CMK (cell line): ENCODE data around the gene MICAL3.
"Not testable (repeated sequence)": the region's sequence is repeated elsewhere in the genome, so short reads cannot be mapped to it uniquely, and the experiment has no call there.

Experiments used
- DNase-seq: peaks from one replicate; pipeline ENCODE4 v3.0.0-alpha.2; 2010; ENCODE audit warnings: low read depth

The MICAL3 gene

DNA sequence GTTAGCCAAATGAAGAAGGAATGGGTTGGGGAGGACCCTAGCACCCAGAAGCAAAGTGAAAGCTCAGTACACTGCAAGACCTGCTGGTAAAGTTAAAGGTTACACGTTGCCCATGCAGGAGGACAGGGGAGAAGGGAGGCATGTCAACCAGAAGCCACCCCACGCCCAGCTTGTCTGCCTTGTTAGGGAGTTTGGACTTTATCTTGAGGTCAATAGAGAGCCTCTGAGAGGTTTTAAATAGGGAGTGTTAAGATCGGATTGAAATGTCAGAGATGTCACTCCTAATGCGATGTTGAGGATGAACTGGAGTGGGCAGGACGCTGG is 34.7 kb upstream of the MICAL3 start:
- DNase-seq = no peak

DNA sequence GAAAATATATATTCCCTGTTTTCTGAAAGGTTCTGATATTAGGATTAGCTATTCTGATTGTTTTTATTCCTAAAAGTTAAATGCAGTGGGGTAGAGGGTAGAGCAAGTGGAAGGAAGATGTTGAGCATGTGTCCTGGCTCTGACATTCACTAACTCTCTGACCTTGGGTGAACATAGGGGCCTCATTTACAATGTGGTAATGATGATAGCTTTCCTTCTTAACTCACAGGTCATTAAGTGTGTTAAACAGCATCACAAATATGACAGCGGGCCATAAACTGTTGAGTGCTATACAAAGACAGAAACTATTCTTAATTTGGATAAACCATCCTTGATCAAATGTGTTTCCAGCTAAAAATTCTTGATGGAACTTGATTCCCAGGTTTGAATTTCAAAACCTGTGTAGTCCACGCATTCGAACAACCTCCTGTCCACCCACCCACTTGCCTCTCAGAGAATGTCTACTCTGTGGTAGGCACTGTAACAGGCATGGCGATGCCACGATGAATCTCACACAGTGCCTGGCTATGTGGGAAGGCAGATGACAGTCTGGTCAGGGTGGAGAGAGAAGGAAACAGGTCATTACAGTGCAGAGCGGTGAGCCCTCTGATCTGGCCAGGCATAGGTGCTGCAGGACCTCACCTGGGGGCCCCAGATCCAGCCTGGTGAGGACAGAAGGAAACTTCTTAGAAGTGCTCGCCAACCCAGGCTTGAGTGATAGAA is 34.2 kb upstream of the MICAL3 start:
- DNase-seq = no peak

DNA sequence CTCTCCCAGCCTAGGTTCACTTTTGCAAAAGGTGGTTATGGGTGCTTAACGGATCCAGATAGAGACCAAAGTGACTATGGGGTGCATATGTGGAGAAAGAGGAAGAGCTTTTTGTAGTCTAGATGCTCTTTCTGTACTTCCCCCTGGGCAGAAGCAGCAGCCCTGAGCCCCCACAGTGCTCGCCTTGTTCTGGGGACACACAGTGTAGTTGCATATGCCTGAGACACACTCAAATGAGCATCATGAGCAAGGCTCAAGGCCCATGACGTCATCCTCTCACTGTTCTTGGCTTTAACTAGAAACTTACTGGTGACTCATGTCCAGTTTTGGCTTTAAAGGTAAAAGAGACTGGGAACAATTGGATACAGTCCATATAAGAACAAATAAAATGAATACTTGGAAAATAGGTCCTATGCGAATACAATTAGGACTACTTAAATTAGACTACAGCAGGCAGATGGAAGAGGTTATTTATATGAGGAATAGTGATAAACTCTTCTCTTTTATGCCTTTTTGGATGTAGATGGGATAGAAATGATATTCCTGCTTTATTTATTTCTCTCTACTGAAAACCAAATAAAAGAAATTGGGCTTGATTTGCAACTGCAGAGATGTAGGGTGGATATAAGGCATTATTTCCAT is 33.3 kb upstream of the MICAL3 start:
- DNase-seq = no peak

DNA sequence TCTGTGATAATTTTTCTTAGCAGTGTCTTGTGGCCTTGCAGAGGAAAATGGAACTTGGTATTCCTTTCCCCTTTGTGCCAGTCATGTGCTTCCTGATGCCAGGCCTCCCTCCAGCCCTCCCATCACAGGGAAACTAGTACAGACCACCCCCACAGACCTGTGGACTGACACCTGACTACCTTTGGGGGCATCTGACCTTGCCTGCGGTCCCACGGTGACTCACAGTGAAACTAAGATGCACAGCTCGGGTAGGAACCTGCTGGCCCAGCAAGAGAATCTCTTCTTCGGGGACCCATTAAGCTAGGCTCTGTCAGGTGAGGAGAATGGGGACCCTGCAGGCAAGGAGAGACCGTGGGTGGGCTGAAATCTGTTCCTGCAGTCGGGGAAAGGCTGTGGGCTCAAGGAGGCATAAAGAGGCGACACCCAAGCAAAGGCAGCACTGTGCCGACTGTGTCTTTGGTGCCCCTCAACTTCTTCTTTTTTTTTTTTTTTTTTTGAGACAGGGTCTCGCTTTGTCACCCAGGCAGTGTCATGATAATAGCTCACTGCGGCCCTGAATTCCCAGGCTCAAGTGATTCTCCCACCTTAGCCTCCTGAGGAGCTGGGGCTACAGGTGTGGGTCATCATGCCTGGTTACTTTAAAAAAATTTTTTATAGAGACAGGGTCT is 32.6 kb upstream of the MICAL3 start:
- no peak for DNase-seq

DNA sequence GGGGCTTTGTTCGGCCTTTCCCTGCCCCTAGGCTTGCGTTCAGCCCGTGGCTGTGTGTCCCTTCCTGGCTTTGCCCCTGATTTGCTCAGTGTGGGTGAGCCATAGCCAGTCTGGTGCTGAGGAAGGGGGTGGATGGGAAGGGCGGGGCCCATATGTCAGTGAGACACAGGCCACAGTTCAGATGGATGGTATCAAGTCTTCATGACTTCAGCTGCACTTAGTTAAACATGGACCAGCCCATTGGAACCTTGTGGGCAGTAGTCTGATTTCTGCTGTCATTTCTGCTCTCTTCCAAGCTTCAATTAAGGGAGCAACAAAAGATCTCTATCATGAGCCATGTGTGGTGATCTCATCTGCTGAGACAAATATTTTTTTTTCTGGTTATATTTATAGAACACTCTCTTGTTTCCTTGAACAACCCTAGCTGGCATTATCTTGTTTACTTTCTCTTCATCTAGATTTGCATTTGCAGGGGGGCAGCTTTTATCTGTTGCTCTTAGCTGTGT is 31.9 kb upstream of the MICAL3 start:
- DNase-seq = peak; percentile 35

DNA sequence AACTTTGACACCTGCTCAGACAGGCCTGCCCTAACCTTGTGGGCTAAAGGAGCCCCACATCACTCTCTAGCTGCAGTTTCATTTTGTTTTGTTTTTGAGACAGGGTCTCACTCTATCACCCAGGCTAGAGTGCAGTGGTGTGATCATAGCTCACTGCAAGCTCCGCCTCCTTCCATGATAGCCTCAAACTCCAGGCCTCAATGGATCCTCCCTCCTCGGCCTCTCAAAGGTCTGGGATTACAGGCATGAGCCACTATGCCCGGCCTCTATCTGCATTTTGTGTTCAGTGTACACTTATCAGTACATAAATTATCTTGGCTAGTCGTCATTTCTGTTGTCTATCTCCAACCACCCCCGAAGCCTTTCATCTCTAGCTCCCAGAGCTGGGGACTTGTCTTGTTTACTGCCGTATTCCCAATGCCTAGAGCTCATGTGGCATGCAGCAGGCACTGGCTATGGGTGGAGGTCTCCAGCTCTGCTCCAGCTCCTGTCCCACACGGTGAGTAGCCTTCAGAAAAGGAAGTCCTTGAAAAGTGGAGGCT is 31.3 kb upstream of the MICAL3 start:
- DNase-seq = no peak

DNA sequence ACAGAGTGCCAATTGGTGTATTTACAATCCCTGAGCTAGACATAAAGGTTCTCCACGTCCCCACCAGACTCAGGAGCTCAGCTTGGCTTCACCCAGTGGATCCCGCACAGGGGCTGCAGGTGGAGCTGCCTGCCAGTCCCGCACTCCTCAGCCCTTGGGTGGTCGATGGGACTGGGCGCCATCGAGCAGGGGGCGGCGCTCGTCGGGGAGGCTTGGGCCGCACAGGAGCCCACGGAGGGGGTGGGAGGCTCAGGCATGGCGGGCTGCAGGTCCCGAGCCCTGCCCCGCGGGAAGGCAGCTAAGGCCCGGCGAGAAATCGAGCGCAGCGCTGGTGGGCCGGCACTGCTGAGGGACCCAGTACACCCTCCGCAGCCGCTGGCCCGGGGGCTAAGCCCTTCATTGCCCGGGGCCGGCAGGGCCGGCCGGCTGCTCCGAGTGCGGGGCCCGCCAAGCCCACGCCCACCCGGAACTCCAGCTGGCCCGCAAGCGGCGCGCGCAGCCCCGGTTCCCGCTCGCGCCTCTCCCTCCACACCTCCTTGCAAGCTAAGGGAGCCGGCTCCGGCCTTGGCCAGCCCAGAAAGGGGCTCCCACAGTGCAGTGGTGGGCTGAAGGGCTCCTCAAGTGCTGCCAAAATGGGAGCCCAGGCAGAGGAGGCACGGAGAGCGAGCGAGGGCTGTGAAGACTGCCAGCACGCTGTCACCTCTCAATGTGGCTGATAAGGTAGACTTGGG is 29.0 kb upstream of the MICAL3 start:
- not testable (repeated sequence) for DNase-seq

DNA sequence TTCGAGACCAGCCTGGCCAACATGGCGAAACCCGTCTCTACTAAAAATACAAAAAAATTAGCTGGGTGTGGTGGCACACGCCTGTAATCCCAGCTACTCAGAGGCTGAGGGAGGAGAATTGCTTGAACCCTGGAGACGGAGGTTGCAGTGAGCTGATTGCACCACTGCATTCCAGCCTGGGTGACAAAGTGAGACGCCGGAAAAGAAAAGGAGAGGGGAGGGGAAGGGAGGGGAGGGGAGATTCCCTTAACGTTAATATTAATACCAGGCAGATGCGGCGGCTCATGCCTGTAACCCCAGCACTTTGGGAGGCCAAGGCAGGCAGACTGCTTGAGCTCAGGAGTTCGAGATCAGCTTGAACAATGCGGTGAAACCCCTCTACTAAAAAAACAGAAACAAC is 26.8 kb upstream of the MICAL3 start:
- DNase-seq = not testable (repeated sequence)

DNA sequence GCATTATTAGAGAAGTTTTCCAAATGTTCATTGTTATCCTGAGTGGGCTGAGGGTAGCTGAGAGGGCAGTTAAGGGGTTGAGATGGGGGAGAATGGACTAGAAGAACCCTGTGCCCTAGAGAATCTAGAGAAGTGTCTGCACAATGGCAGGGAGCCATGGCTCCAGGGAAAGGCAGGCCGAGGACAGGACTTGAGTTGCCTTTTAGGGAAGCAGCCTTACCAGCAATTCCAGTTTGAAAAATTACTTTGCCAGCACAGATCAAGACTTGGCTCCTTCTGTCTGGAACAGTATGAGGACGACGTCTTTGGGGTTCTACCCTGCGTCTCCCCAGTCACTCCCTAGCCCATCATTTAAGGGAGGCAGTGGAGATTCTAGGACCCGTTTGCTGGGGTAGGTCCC is 25.7 kb upstream of the MICAL3 start:
- DNase-seq = no peak

DNA sequence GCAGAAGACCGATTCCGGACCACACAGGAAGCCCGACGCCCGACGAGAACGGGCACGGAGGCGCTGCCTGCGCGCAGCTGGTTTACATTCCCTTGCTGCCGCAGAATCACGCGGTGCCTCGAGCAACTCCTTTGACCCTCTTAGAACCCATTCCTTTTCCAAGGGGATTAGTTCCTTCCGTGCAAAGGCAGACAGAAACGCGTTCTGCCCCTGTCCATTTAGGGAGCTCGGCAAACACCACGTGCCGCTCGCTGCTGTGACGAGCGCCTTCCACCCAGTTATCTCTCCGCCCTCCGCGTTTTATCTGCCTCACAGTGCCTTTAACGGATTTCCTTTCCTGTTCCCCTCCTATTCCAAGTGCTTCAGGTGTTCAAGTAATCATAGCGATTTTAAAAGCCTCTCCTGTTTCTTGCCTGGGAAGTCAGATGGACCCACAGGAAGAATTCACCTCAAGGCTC is 24.1 kb upstream of the MICAL3 start:
- DNase-seq = peak; percentile 26

DNA sequence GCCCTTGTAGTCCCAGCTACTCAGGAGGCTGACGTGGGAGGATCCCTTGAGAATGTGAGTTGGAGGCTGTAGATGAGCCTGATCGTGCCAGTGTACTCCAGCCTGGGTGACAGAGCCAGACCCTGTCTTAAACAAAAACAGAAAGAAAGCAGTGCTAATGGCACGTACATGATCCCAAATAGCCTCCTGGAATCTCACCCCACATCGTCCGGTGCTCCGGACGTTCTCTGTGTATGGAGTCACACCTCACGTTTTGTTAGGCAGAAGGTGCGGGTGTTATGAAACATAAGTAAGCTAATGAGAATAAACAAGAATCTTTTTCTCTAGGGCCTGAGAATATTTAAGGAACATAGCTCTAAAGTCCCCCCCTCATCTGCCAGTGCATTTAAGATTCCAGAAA is 23.7 kb upstream of the MICAL3 start:
- no peak for DNase-seq

DNA sequence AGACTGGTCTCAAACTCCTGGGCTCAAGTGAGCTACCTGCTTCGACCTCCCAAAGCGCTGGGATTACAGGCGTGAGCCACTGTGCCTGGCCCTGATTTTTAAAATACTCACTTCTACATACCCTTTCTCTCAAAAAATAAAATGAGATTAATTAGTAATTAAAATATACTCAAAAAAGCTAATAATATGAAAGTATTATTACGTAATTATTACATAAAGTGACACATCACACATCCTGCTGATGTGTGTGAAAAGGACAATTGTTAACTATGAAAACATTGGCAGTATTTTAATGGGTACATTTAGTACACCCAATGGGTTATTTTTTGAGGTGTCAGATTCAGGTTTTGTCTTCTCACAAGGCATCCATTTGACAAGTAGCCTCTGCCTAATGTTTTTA is 21.4 kb upstream of the MICAL3 start:
- DNase-seq = no peak

DNA sequence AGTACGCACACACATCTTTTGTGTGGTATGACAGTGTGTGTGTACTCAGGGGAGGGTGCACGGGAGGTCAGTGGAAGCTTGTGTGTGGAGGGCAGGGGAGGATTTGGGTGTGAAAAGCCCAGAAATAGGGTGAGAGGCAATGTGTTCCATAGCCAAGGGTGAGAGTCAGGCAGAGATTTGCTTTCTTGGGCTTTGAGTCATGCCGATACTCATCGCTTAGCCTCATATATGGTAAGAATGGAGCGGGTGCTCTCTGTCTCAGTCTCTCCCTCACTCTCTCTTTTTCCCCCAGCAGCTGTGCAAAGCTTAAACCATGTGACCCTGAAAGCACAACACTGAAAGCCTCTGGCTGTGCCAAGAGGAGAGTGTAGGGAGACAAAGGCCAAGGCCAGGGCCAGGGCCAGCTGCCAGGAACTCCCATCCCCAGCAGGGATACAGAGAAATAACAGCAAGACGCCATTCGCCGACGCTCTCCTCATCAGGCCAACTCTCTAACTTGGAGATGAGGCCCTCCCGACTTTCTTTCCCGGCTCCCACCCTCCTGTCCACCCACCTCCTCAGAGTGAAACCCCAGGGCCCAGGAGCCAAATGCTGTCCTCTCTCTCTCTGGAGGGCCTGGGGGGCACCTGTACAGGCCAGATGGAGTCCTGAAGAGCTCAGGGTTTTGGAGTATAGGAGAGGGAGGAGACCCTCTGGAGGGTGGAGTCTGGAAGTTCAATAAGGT is 20.3 kb upstream of the MICAL3 start:
- no peak for DNase-seq

DNA sequence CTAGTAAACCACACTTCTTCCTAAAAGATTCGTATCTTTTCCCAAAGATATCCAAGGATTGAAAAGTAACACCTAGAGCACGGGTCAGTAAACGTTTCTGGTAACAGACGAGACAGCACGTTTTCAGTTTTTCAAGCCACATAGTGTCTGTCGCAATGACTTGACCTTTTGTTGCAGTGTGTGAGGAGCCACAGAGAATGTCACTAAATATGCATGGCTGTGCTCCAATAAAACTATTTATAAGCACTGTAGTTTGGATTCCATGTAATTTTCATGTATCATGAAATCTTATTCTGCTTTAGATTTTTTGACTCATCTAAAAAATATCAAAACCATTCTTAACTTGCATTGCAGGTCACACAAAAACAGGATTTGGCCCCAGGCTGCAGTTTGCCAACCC is 18.3 kb upstream of the MICAL3 start:
- no peak for DNase-seq

DNA sequence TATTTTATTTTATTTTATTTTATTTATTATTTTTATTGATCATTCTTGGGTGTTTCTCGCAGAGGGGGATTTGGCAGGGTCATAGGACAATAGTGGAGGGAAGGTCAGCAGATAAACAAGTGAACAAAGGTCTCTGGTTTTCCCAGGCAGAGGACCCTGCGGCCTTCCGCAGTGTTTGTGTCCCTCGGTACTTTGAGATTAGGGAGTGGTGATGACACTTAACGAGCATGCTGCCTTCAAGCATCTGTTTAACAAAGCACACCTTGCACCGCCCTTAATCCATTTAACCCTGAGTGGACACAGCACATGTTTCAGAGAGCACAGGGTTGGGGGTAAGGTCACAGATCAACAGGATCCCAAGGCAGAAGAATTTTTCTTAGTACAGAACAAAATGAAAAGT is 16.5 kb upstream of the MICAL3 start:
- DNase-seq = not testable (repeated sequence)

DNA sequence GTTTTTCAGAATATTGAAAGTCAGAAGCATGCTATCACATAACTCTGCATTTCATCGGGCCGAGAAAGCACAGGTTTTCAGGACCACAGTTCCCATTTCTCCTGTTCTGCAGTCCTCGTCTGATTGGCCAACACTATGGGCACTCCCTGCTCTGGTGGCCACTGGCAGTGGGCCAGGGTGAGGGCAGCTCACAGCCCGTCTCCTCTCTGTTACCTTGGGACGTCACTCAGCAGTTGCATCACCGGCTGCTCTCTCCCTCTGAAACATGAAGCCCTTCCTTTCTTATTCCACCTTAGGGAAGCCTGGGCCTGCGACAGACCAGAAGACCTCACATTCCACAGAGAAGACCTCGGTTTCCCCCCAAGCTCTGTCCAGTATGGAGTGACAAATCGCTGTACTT is 11.4 kb upstream of the MICAL3 start:
- no peak for DNase-seq

DNA sequence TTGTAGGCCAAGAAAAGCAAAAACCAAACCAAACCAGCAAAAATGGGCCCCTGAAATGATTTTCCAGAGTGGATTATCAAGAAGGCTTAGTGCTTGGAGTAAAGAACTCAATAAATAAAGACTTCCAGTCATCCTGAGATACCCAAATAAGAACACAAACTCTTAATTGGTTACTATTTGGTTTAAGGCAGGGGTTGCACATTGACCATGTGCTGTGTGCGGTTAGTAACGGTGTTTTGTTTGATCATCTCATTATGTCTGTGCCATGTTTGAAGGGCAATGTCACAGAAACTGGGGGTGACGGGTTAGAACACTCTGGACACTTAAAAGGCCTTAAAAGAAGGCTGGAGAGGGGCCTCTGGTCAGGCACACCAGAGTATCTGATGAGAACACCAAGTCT is 9.7 kb upstream of the MICAL3 start:
- DNase-seq = no peak

DNA sequence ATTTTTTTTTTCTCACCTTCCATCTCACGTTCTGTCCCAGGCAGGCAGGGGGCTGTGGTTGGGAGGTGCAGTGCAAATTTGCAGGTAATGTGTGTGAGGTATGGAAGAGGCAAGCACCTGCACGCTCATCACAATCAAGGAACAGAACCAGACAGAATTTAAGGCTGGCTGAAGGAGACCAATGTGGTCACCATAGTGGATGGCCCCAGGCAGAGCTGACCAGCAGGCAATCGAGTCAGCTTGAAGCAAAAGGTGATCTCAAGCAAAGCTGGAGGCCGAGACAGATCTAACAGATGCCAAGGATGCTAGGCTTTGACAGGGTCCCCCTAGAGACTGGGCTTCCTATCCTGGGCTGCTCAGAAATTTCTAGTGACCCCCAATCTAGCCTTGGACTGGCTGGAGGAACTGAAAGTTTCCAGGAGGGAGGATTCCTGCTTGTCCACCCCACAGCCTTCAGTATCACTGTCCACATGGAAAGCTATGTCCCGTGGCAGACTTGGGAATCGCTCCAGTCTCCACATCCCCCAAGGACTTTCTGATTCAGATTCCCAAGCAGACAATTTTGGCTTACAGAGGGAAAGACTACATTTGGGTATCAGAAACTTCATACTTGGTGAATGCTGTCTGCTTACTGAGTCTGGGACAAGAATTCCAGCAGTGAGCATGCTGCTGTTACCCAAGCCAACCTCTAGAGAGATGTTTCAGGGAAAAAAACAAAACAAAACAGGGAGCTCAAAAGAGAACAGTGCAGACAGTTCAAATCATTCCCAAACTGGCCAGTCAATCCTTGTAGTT is 9.0 kb upstream of the MICAL3 start:
- DNase-seq = no peak

DNA sequence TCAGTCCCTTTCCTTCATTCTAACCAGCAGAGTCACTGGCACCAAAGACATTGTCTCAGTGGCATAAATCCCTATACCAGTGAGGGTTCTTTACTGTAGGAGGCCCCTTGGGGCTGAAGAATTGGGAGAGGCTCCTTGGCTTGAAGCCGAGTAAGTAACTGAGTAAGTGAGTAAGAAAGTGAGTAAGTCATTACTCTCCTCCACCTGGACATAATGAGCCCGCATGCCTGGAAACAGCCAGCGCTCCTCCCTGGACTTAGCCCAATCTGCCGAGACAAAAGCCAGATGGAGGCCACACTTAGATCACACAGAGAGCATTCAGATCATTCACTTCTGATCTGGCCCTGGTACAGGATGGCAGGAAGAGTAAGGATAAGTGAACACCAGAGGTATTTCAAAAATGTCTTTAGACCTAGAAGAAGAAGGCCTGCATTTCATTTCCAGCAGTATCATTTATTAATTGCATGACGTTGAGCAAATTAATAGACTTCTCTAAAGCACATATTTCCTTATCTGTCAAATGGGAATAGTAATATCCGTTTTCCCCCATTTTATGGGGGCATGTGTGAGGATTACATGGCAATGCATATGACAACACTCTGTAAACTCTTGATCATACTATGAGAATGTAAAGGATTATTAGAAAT is 8.2 kb upstream of the MICAL3 start:
- no peak for DNase-seq

DNA sequence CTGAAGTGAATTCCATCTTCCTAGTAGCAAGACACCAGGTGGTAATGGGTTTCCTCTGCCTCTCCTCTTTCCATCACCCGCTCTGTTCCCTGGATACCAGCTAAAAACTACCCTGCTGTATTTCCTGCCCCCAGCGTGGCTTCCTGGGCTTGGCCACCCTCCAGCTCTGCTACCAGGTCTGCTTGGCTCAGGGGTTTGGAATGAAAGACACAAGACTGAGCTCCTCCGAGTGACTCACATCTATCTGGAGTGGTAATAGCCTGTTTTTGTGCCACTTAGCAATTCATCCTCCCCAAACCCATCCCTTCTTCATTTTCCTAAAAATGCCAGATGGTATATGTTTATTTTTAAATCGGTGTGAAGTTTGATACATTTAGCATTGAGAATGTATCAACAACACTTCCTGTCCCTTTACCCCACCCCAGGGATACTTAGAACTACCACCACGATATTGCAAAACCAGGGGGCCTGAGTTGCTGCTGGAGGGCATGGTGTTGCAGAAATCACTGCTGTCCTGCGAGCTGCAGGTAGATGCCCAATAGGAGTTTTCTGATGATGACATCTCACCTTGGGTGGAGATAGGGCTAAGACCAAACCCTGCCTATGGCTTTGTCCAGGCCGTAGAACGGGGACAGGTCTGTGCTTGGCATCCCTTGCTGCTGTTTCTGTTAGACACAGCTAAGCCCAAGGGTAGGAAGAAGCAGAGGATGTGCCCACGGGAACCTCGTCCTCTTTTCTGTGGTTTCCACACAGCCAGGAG is 7.5 kb upstream of the MICAL3 start:
- no peak for DNase-seq
